ENCODE results near the gene CACTIN.
"Not testable (repeated sequence)": the region's sequence is repeated elsewhere in the genome, so short reads cannot be mapped to it uniquely, and the experiment has no call there.

Gene CACTIN

DNA sequence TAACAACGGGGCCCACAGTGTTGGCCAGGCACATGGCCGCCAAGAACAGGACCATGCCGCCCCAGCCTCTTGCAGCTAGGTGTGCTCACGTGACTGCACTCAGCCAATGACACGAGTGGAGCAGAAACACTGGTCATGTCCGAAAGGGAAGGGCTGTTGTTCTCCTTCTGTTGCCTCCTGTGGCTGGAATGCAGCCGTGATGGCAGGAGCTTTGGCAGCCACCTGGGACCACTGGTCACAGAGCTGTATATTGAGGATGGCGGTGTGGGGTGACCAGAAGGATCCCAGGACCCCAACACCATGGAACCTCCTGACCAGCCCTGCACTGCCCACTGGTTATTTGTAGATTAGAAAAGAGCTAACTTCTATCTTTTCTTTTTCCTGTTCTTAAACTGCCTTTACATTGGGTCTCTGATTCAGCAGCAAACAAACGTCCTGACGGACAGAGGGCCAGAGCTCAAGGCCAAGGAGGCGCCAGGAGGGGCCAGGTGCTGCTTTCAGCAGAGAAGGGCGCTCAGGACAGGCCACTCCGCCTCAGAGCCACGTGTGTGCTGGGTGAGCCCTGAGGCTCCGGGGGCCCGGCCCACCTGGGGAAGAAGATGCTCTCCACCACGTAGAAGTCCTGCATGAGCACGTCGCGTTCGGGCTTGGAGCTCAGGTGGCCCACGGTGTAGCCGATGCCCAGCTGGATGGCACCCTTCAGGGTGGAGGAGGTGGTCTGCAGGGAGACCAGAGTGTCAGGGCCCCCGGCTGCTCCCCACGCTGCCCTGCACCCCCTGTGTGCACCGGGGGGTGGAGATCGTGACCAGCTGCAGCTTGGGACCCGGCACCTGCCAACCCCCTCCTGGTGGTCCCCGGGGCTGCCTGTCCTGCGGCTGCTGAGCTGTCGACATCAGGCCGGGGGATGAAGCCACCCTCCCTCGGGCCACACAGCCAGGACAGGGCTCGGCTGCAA is 35.0 kb upstream of the CACTIN start:
- no peak for DNase-seq (ENCODE audit: low spot score)

GRCh38 chr19:3660493-3661219 is 34.1 kb upstream of the CACTIN start:
- no peak for DNase-seq (ENCODE audit: low spot score)

DNA sequence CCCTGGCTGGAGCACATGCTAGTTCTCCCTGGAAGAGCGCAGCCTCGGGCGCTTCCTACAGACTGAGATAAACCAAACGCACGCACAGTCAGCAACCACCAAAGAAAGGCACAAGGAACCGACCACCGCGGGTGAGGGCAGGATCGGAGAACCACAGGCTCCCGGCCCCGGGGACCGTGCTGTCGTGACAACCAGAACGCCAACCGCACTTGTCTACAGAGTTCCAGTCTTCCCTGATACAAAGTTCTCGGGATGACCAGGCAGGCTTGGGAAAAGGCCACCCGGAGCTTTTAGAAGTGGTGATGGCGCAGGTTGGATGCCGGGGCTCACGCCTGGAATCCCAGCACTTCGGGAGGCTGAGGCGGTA is 33.1 kb upstream of the CACTIN start:
- no peak for DNase-seq (ENCODE audit: low spot score)

DNA sequence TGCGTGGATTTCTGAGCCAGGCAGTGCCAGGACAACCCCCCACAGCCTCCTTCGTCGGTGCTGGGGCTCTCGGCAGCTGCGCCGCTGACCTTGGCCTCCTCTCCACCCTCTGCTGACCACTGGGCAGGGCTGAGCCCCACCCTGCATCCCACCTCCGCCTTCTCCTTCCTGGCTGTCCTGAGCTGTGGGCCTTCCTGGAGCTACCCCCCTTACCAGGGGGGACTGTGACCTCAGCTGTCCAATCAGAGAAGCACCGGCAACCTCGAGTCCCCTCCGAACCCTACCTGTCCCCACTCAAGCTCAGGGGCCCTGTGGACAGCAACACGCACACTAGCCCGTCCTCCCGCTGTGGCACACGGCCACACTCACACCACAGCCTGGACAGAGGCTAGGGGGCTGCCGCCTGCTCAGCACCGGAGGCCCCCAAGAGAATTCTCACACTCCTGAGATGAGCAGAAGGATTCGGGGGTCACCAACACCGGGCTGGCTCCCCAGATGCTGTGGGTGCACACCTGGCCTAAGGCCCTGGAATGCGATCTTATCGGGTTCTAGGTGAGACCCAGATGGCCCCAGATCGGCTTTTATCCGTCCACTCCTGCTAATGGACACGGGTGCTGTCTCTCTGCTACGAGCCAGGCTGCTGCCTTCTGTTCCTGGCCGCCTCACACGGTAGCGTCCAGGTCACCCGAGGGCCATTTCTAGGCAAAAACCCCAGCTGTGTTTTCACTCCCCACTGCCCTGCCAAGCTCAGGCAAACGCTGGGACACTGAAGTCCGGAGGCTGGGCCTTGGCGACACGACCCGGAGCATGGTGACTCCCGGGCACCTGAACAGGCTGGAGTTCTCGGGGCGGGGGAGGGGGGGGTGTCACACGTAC is 32.5 kb upstream of the CACTIN start:
- DNase-seq (ENCODE audit: low spot score), result no peak

GRCh38 chr19:3658004-3658869 is 31.6 kb upstream of the CACTIN start:
- DNase-seq (ENCODE audit: low spot score), result no peak

- DNase-seq (ENCODE audit: low spot score), result no peak
Observed at GRCh38 chr19:3657395-3657769, 30.8 kb upstream of the CACTIN start.

DNA sequence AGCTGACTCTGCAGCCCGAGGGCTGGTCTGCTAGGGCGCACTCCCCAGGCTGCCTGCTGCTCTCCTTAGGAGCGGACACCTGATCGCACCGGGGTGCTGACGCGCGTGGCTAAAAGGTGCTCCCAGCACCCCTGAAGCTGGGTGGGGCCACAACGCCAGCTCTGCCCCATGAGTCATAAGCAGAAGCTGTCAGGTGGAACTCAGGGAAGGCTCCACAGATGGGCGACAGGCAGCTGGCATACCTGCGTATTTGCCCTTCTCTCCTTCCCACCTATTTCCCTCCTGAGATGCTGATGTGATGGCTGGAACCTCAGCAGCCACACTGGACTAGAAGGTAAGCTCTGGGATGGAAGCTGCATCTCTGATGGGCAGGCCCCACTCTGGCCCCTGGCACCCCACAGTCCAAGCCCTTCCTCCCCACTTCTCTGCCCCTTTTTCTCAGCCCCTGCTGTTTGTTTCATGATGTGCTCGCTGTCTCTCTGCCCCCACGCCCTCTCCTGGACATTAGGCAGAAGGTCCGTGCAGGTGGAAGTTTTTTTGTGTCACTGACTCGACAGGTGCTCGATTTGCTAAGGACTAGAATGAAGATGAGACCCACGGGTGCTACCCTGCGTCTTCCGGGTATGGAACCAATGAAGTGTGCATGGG is 30.3 kb upstream of the CACTIN start:
- no peak for DNase-seq (ENCODE audit: low spot score)

- no peak for DNase-seq (ENCODE audit: low spot score)
Observed at GRCh38 chr19:3656073-3656746, 29.6 kb upstream of the CACTIN start.

DNA sequence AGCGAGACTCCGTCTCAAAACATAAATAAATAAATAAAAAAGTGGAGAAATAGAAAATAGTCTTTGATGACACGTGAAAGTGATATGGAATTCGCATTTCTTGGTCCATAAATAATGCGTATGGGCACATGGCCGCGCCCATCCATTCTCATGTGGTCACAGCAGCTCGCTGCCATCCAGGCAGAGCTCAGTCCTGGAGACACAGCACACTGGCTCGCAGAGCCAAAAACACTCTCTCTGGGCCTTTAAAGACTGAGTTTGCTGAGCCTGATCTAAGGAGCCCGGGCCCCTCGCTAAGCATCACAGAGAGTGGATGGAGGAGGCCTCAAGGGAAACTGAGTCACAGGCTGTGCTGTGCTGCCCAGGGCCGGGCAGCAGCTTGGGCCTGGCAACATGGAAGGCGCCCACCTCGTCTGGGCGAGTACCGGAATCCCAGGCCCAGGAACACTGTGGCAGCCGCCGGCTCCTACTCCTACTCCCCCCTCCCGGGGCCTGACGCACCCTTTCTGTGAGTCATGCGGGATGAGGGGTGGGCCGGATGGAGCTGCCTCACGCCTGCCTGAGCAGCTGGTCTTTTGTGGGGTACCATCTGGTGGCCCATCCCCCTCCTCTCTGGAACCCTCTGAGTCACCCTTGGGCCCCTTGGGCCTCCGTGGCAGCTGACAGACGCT is 28.9 kb upstream of the CACTIN start:
- DNase-seq (ENCODE audit: low spot score), result no peak

- peak; percentile 55 for DNase-seq (ENCODE audit: low spot score)
Observed at GRCh38 chr19:3653865-3654513, 27.4 kb upstream of the CACTIN start.

DNA sequence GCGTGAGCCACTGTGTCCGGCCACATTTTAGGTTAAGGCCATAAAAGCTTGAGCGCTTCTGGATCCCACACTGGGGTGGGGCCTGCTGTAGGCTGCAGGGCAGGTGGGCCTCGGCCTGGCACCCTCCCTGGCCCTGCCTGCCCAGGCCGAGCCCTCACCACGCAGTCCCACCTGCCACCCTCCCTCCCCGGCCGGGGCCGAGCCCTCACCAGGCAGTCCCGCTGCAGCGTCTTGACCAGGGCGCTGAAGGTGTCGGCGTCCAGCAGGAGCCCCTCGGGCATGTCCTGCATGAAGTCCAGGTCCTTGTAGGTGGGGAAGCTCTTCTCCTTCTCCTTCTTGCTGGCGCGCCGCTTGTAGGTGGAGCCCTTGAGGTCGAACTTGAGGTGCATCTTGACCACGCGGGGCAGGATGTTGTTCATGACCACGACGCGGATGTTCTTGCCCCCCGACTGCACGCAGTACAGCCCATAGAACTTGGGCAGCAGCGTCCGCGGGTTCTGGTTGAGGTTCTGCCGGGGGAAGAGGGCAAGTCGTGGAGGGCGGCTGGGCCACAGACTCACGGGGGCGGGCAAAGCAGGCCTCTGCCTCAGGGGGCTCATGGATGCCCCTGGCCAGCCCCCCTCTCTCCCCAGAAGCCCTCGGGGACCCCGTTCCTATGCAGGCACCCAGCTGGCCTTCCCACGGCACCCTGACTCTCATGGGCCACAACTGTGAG is 26.6 kb upstream of the CACTIN start:
- no peak for DNase-seq (ENCODE audit: low spot score)

GRCh38 chr19:3652422-3652821 is 25.8 kb upstream of the CACTIN start:
- no peak for DNase-seq (ENCODE audit: low spot score)

GRCh38 chr19:3651684-3652083 is 25.1 kb upstream of the CACTIN start:
- DNase-seq (ENCODE audit: low spot score), result no peak

- DNase-seq (ENCODE audit: low spot score), result no peak
Observed at GRCh38 chr19:3649888-3650287, 23.3 kb upstream of the CACTIN start.

DNA sequence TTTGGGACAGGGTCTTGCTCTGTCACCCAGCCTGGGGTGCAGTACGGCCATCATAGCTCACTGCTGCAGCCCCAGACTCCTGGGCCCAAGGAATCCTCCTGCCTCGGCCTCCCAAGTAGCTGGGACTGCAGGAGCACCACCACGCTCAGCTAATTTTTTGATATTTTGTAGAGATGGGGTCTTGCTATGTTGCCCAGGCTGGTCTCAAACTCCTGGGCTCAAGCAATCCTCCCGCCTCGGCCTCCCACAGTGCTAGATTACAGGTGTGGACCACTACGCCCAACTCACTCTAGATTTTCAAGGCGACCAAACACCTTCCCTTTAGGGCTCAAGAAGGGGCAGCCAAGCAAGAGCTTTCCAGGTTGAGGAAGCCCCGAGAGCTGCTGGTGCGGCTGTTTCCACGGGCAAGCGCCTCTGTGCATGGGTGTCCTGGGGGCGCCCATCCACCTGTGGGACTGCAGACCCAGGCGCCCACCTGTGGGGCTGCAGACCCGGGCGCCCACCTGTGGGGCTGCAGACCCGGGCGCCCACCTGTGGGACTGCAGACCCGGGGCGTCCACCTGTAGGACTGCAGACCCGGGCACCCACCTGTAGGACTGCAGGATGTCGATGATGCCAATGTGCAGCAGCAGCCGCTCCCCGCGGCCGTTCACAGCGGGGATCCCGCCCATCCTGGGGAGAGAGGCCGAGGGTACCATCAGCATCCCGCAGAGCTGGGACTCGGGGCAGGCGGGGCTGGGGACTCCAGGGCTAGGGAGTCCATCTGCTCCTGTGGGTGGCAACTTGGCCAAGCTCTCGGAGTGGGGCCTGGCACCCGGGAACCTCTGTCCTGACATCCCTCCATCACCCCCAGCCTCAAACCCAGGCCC is 21.7 kb upstream of the CACTIN start:
- DNase-seq (ENCODE audit: low spot score), result no peak

DNA sequence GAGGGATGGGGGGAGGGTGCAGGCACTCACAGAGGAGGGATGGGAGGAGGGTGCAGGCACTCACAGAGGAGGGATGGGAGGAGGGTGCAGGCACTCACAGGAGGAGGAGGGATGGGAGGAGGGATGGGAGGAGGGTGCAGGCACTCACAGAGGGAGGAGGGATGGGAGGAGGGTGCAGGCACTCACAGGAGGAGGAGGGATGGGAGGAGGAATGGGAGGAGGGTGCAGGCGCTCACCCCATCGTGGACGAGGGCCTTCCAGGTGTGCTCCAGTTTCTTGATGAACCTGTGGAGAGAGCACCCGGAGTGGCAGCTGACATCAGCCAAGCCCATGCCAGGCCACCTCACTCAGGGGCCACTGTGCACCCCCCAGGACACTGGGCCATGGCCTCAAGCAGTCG is 20.5 kb upstream of the CACTIN start:
- not testable (repeated sequence) for DNase-seq (ENCODE audit: low spot score)

DNA sequence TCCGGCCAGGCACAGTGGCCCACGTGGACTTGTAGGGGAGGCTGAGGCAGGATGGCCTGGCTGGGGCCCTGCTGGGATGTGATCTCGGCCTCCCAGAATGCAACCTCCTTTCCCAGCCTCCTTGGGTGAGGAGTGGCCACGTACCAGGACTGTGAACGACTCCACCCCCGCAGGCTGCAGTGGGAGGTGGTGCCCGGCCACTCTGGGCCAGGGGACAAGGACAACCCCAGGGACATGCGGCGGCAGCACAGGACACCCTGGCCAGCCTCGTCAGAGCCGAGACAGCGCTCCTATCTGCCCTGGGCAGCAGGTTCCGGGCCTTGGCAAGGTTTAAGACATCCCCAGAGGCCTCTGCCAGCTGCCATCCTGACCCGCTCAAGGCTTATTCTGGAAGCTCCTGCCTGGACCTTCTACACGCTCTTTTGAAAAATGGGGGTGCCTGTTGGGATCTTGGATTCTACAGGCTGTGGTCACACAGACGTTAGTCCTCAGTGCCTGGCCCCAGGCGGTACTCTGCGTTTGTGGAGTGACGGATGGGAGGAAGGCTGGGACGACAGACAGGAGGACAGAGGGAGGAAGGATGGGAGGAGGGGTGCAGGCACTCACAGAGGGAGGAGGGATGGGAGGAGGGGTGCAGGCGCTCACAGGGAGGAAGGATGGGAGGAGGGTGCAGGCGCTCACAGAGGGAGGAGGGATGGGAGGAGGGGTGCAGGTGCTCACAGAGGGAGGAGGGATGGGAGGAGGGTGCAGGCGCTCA is 19.9 kb upstream of the CACTIN start:
- no peak for DNase-seq (ENCODE audit: low spot score)
